BE2C (cell line): ENCODE data around the gene WDR53.

Source experiments
- DNase-seq: peaks from one replicate; pipeline ENCODE4 v3.0.0-alpha.2; 2020
- H3K27me3 ChIP-seq: fragments of 250-450 bp; sonication (Bioruptor Pico); 2 replicates; pipeline ENCODE4 v1.5.1; 2020; ENCODE audit warnings: mild to moderate bottlenecking
- H3K36me3 ChIP-seq: fragments of 250-450 bp; sonication (Bioruptor Pico); 2 replicates; pipeline ENCODE4 v1.5.1; 2020; ENCODE audit warnings: mild to moderate bottlenecking
- H3K4me1 ChIP-seq: fragments of 250-450 bp; sonication (Bioruptor Pico); 2 replicates; pipeline ENCODE4 v1.5.1; 2020
- H3K4me3 ChIP-seq: 2 replicates; pipeline ENCODE4 v1.5.1; 2011; ENCODE audit warnings: low read depth, low read length
- H3K9me3 ChIP-seq: fragments of 250-450 bp; sonication (Bioruptor Pico); 2 replicates; pipeline ENCODE4 v1.5.1; 2020
- CTCF ChIP-seq: IDR thresholded peaks from 2 replicates; pipeline ENCODE4 v1.5.1; 2012; ENCODE audit warnings: mild to moderate bottlenecking, low read depth, low read length

WDR53 gene

GRCh38 chr3:196541684-196542445 is 26.5 kb downstream of the WDR53 start:
- TF ChIP-seq CTCF, result no peak
- Histone ChIP-seq H3K4me1 (no peaks in the 10 kb centered on the region), H3K36me3 (no peaks in the 10 kb centered on the region), H3K4me3 (no peak overlapping the region), H3K9me3 (no peaks in the 10 kb centered on the region), H3K27me3 (no peaks in the 10 kb centered on the region)
- no peak for DNase-seq

GRCh38 chr3:196537319-196537984 is 30.9 kb downstream of the WDR53 start:
- TF ChIP-seq CTCF, result peak; percentile 71

GRCh38 chr3:196533260-196533681 is 35.1 kb downstream of the WDR53 start:
- no peak for TF ChIP-seq CTCF
- no peaks in the 10 kb centered on the region for H3K4me1 ChIP-seq
- H3K27me3 ChIP-seq, result no peaks in the 10 kb centered on the region
- no peaks in the 10 kb centered on the region for H3K36me3 ChIP-seq
- peak; percentile 16 for DNase-seq
- H3K9me3 ChIP-seq, result no peaks in the 10 kb centered on the region
- no peak overlapping the region; the same call in 1 of the 2 replicates for H3K4me3 ChIP-seq

More at GRCh38 chr3:196537319-196537984, 30.9 kb downstream of the WDR53 start:
- DNase-seq, result peak; percentile 40
- Histone ChIP-seq H3K27me3 (no peaks in the 10 kb centered on the region), H3K4me1 (no peaks in the 10 kb centered on the region), H3K4me3 (no peak overlapping the region), H3K36me3 (no peaks in the 10 kb centered on the region), H3K9me3 (no peaks in the 10 kb centered on the region)

- no peak for TF ChIP-seq CTCF
- H3K36me3 ChIP-seq, result no peaks in the 10 kb centered on the region
Observed at GRCh38 chr3:196531418-196531817, 36.9 kb downstream of the WDR53 start.

GRCh38 chr3:196528639-196529233 is 39.6 kb downstream of the WDR53 start:
- no peaks in the 10 kb centered on the region for H3K4me1 ChIP-seq
- no peaks in the 10 kb centered on the region for H3K36me3 ChIP-seq
- DNase-seq, result peak; percentile 82
- TF ChIP-seq CTCF, result peak; percentile 46
- H3K4me3 ChIP-seq, result peak overlapping the region; percentile 54
- H3K9me3 ChIP-seq, result no peaks in the 10 kb centered on the region
- no peaks in the 10 kb centered on the region for H3K27me3 ChIP-seq

More at GRCh38 chr3:196531418-196531817, 36.9 kb downstream of the WDR53 start:
- Histone ChIP-seq H3K4me3 (no peak overlapping the region), H3K9me3 (no peaks in the 10 kb centered on the region), H3K27me3 (no peaks in the 10 kb centered on the region), H3K4me1 (no peaks in the 10 kb centered on the region)
- DNase-seq, result no peak
